Mesothelial cell of epicardium (in vitro differentiated cells): ENCODE measurements around the gene WFDC12. TPM values are rescaled to one million over a fixed set of nuclear protein-coding genes. Genes with fewer than 3 reads are reported as not detected.

Source experiments
- DNase-seq, 2 experiments: peaks; one replicate each; pipeline ENCODE4 v3.0.0; 2021; ENCODE audit warnings: low spot score in 2 of 2; ENCODE audit not compliant: unreplicated experiment in 2 of 2
- H3K27ac Mint-ChIP-seq: 2 replicates; pipeline ENCODE4 v1.8.0; 2021; ENCODE audit warnings: mixed read lengths
- H3K27me3 Mint-ChIP-seq: 2 replicates; pipeline ENCODE4 v1.8.0; 2021; ENCODE audit warnings: low read depth, mixed read lengths
- H3K36me3 Mint-ChIP-seq: 2 replicates; pipeline ENCODE4 v1.8.0; 2021; ENCODE audit warnings: mixed read lengths
- H3K4me1 Mint-ChIP-seq: 2 replicates; pipeline ENCODE4 v1.8.0; 2021; ENCODE audit warnings: mixed read lengths
- H3K4me3 Mint-ChIP-seq: 2 replicates; pipeline ENCODE4 v1.8.0; 2021; ENCODE audit warnings: mild to moderate bottlenecking, moderate library complexity, mixed read lengths
- H3K9me3 Mint-ChIP-seq: 2 replicates; pipeline ENCODE4 v1.8.0; 2021; ENCODE audit warnings: mixed read lengths
- total RNA-seq: library from RNA; stranded (reverse); gene quantifications from 3 replicates; pipeline ENCODE4 v1.2.1, GENCODE V29; 2021
- TF ChIP-seq, protein P1 (sequence below): fragments of 200-600 bp; sonication (generic); IDR thresholded peaks from one replicate; pipeline ENCODE4 v1.5.0; 2021; ENCODE audit warnings: antibody characterized with exemption; ENCODE audit not compliant: unreplicated experiment

Gene WFDC12, protein sequence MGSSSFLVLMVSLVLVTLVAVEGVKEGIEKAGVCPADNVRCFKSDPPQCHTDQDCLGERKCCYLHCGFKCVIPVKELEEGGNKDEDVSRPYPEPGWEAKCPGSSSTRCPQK
- not detected in 3 replicates for total RNA-seq

DNA sequence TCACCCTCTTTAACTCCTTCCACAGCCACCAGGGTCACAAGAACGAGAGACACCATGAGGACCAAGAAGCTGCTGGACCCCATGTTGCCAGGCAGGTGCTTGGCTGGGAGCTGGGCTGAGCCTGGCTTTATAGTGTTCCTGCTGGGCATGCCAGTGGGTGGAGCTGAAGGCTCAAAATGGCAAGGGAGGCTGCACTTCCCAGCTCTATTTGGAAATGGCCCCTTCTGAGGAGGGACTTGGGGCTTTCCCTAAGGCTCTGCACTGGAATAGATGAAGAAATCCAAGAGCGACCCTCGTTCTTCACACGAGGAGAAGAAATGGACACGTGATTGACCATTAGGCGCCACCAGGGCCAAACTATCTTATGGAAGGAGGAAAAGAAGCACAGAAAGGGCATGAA is at the start of gene WFDC12:
WFDC12 (minus strand) TSS at position 101 of the 400 bp plus-strand sequence; CDS start at position 83, 18 bp downstream.
- DNase-seq = no peak
- Mint-ChIP-seq H3K4me1 (no peaks in the 10 kb centered on the region), H3K9me3 (peaks cover 13% of the 10 kb centered on the region), H3K36me3 (no peaks in the 10 kb centered on the region), H3K4me3 (no peak within 1 kb of the TSS), H3K27ac (no peak within 1 kb of the TSS), H3K27me3 (peaks cover 65% of the 10 kb centered on the region)
- TF ChIP-seq, protein P1, sequence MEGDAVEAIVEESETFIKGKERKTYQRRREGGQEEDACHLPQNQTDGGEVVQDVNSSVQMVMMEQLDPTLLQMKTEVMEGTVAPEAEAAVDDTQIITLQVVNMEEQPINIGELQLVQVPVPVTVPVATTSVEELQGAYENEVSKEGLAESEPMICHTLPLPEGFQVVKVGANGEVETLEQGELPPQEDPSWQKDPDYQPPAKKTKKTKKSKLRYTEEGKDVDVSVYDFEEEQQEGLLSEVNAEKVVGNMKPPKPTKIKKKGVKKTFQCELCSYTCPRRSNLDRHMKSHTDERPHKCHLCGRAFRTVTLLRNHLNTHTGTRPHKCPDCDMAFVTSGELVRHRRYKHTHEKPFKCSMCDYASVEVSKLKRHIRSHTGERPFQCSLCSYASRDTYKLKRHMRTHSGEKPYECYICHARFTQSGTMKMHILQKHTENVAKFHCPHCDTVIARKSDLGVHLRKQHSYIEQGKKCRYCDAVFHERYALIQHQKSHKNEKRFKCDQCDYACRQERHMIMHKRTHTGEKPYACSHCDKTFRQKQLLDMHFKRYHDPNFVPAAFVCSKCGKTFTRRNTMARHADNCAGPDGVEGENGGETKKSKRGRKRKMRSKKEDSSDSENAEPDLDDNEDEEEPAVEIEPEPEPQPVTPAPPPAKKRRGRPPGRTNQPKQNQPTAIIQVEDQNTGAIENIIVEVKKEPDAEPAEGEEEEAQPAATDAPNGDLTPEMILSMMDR = no peak

DNA sequence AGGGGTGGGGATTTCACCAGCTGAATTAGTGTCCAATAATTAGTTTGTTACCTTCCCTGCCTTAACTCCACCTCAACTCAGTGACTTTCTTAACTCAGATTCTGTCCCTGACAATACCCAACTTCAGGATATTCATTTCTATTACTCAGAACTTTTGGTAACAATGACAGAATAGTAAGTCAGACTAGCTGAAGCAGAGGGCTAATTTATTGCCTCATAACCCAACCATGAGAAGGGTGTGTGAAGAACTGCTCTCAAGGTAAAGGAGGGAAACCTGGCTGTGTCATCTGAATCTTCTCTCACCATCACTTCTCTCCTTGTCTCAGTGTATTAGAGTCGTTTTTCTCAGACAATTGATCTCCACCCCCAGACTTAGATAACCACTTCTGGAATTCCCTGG is 49.3 kb upstream of the WFDC12 start:
- H3K36me3 Mint-ChIP-seq = no peaks in the 10 kb centered on the region
- H3K4me3 Mint-ChIP-seq = no peak overlapping the region
- no peak overlapping the region for H3K27ac Mint-ChIP-seq
- H3K4me1 Mint-ChIP-seq = no peaks in the 10 kb centered on the region
- peaks cover 22% of the 10 kb centered on the region for H3K9me3 Mint-ChIP-seq
- DNase-seq = no peak
- H3K27me3 Mint-ChIP-seq = peaks cover 31% of the 10 kb centered on the region
- TF ChIP-seq, protein P1 = no peak

DNA sequence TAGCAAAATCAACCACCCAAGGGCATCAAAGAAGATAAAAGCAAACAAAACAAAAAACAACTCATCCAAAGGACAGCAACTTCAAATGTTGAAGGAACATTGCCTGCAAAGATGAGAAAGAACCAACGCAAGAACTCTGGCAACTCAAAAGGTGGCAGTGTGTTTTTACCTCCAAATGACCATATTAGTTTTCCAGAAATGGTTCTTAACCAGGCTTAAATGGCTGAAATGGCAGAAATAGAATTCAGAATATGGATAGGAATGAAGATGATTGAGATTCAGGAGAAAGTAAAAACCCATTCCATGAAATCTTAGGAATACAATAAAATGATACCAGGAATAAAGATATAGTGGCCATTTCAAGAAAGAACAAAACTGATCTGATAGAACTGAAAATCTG is 40.6 kb upstream of the WFDC12 start:
- H3K4me3 Mint-ChIP-seq = no peak overlapping the region
- peaks cover 6% of the 10 kb centered on the region for H3K27me3 Mint-ChIP-seq
- H3K27ac Mint-ChIP-seq = no peak overlapping the region
- no peak for DNase-seq
- no peaks in the 10 kb centered on the region for H3K36me3 Mint-ChIP-seq
- H3K9me3 Mint-ChIP-seq = peaks cover 73% of the 10 kb centered on the region
- TF ChIP-seq, protein P1 = no peak
- H3K4me1 Mint-ChIP-seq = no peaks in the 10 kb centered on the region

DNA sequence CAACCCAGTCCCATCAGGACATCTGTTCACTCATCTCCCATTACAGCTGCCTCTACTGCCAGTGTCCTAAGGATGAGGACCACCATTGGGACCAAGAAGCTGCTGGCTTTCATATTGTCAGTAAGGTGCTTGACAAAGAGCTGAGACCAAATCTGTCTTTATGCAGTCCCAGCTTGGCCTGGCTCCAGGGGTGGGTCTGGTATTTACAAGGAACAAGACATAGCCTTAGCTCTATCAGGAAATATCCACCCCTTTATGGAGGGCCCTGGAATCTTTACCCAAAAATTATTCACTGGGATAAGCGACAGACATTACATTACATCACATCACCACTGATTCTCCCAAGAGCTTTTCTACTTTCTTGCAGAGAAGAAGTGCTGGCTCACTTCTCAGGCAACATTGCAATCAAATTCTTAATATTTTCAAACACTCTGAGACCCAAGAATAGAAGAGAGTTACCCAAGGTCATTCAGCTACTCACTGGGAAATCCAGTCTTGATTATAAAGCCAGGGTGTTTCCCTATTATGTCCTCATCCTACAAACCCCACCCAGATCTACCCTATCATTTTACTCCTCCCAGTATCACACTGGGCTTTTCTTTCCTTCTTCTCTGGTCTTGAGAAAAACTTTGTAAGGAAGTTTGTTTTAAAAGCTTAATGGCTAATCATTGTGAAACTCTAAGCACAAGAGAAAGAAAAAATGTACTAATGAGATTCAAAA is 39.0 kb upstream of the WFDC12 start:
- no peak for DNase-seq
- Mint-ChIP-seq H3K27ac (no peak overlapping the region), H3K9me3 (peaks cover 70% of the 10 kb centered on the region), H3K36me3 (no peaks in the 10 kb centered on the region), H3K4me3 (no peak overlapping the region), H3K27me3 (peaks cover 11% of the 10 kb centered on the region), H3K4me1 (no peaks in the 10 kb centered on the region)
- TF ChIP-seq, protein P1 = no peak

DNA sequence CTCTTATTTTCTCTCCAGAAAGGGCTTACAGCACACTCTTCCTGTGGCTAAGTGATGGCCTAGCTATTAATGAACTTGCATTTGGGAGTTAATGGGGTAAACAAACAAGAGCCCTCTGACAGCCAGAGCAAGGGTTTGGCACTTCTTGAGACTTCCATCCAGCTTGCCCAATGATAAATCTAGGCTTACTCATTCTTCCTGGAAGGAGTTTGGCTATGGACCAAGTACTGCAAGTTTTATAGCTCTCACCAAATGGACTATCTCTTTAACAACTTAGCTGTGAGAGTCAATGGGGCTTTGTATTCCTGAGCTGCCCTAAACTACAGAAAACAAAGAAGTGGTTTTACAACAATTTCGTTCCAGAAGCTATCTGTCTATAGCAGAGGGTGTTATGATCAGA is 33.7 kb upstream of the WFDC12 start:
- no peak overlapping the region for H3K27ac Mint-ChIP-seq
- peaks cover 31% of the 10 kb centered on the region for H3K27me3 Mint-ChIP-seq
- no peak for DNase-seq

More for the DNA sequence above, 33.7 kb upstream of the WFDC12 start:
- H3K9me3 Mint-ChIP-seq = peaks cover 38% of the 10 kb centered on the region
- H3K4me3 Mint-ChIP-seq = no peak overlapping the region
- no peaks in the 10 kb centered on the region for H3K4me1 Mint-ChIP-seq
- no peaks in the 10 kb centered on the region for H3K36me3 Mint-ChIP-seq
- TF ChIP-seq, protein P1 = no peak
